GM20431 (cell line): ENCODE data around the gene COL24A1.
"Not testable (repeated sequence)": the region's sequence is repeated elsewhere in the genome, so short reads cannot be mapped to it uniquely, and the experiment has no call there.

Source experiments
- in situ Hi-C: fragments of 300-500 bp; cut with MseI, MboI; formaldehyde crosslinking; loops from one replicate; pipeline ENCODE4 v1.15.0; 2020; ENCODE audit warnings: low sequenced_read_pairs; ENCODE audit not compliant: unreplicated experiment

The COL24A1 gene

GRCh38 chr1:86089765-86090164 is 66.8 kb downstream of the COL24A1 start:
- in situ Hi-C loops: no loop called here

GRCh38 chr1:86085741-86086409 is 70.7 kb downstream of the COL24A1 start:
- in situ Hi-C loops: no loop called here

DNA sequence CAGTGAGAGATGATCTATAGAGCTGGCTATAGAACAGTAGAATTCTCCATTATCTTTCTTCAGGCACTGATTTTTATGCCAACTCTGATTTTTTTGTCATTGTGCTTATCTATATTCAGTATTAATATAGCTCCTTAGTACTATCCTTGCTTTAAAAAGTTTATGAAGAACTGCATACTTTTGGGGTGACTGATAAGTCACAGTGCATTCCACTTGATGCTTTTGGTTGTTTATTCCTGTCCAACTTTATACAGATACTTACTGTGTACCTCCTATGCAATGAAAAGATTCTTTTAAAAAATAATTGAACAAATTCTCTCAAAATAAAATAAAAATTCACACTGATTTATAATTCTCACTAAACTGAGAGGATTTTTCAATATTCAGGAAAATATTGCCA is 71.6 kb downstream of the COL24A1 start:
- in situ Hi-C loops: no loop called here

DNA sequence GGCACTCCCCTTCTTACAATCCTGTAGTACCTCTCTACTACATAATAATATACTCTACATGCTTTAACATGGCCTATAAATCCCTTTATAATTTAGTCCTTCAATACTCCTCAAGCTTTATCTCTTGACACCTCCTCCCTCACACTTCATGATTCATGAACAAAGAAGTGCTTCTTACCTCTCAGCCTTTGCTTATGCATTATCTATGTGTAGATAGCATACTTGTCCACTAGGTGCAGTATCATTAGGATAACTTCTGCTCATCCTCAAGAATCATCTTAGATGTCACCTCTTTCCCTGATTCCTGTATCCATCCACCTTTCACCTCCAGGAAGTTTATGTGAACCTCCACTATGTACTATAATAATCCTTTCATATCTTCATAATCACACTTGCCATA is 74.4 kb downstream of the COL24A1 start:
- in situ Hi-C loops: no loop called here

- in situ Hi-C loops: not testable (repeated sequence)
Observed at GRCh38 chr1:86072474-86072873, 84.1 kb downstream of the COL24A1 start.

GRCh38 chr1:86071870-86072269 is 84.7 kb downstream of the COL24A1 start:
- in situ Hi-C loops: not testable (repeated sequence)

DNA sequence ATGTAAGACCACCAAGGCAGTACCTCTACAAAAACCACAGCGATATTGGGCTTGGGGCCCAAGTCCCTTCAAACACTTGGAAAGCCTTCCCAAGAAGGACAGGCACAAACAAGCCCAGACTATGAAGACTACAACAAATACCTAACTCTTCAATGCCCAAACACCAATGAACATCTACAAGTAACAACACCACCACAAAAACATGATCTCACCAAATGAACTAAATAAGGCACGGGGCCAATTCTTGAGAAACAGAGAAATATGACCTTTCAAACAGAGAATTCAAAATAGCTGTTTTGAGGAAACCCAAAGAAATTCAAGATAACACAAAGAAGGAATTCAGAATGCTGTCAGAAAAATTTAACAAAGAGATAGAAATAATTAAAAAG is 86.8 kb downstream of the COL24A1 start:
- in situ Hi-C loops: no loop called here

- in situ Hi-C loops: no loop called here
Observed at GRCh38 chr1:86068841-86069756, 87.5 kb downstream of the COL24A1 start.

GRCh38 chr1:86068271-86068721 is 88.3 kb downstream of the COL24A1 start:
- in situ Hi-C loops: no loop called here

- in situ Hi-C loops: no loop called here
Observed at GRCh38 chr1:86067626-86068025, 88.9 kb downstream of the COL24A1 start.

GRCh38 chr1:86064899-86065298 is 91.7 kb downstream of the COL24A1 start:
- in situ Hi-C loops: no loop called here

GRCh38 chr1:86063721-86064120 is 92.9 kb downstream of the COL24A1 start:
- in situ Hi-C loops: no loop called here

DNA sequence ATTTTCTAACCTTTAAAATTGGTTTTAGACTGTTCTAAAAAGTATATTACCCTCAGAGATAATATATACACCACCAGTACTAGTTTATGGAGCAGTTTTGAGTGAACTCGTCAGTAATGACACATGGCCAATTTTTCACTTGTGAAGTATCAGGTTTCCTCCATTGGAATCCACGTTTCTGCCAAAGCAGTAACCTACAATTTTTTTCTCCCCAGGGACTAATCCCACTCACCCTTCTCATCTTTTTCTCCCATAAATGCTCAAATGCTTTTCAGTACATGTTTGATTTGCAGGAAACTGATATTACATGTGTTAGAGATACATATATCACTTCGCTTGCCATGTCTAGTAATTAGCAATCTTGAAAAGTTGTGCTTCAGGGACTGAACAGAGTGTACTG is 94.1 kb downstream of the COL24A1 start:
- in situ Hi-C loops: no loop called here

DNA sequence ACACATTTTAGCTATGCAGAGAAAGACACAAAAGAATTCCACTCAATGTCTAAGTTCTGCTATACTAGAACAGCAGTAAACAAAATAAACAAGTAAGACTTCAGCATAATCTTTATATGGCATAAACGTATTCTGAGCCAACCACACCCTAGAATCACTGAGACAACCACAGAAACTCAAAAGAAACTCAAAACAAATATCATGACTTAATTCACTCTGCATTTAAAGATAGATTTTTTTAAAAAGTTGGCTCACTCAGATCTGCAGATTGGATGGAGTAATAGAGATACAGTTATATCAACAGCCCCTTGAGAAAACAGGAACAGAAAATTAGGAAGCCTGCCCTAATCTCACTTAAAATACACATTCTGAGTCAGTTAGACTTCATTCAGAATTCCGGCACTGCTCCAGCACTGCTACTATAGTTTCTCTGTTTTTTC is 95.0 kb downstream of the COL24A1 start:
- in situ Hi-C loops: no loop called here

DNA sequence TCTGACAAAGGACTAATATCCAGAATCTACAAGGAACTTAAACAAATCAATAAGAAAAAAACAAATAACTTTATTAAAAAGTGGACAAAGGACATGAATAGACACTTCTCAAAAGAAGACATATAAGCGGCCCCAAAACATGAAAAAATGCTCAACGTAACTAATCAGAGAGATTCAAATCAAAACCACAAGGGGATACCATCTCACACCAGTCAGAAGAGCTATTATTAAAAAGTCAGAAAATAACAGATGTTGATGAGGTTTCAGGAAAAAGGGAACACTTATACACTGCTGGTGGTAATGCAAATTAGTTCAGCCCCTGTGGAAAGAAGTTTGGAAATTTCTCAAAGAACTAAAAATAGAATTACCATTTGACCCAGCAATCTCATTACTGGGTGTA is 102.2 kb downstream of the COL24A1 start:
- in situ Hi-C loops: no loop called here

- in situ Hi-C loops: no loop called here
Observed at GRCh38 chr1:86052948-86053698, 103.4 kb downstream of the COL24A1 start.

GRCh38 chr1:86035101-86035500 is 121.5 kb downstream of the COL24A1 start:
- in situ Hi-C loops: no loop called here

GRCh38 chr1:86030180-86030579 is 126.4 kb downstream of the COL24A1 start:
- in situ Hi-C loops: no loop called here

- in situ Hi-C loops: loop anchor here (10.0 kb wide), 1 partner anchor 124 kb away; no protein-coding TSS in a partner anchor
Observed at GRCh38 chr1:86018283-86018923, 138.2 kb downstream of the COL24A1 start.
